Stimulated activated CD8-positive, alpha-beta memory T cell treated with anti-CD3 and anti-CD28 coated beads, Interleukin-2, amount 100 ng/mL, for 48 hours (primary cell): Measurements from ENCODE around the gene CHCHD1.
"Not testable (repeated sequence)": the region's sequence is repeated elsewhere in the genome, so short reads cannot be mapped to it uniquely, and the experiment has no call there.

Source experiments
- DNase-seq, 2 donors: peaks; one replicate each; pipeline ENCODE4 v3.0.0-alpha.2; 2020; ENCODE audit warnings: low read depth in 2 of 2

CHCHD1 gene

GRCh38 chr10:73791871-73792400 is 10.1 kb downstream of the CHCHD1 start:
- no peak for DNase-seq

DNA sequence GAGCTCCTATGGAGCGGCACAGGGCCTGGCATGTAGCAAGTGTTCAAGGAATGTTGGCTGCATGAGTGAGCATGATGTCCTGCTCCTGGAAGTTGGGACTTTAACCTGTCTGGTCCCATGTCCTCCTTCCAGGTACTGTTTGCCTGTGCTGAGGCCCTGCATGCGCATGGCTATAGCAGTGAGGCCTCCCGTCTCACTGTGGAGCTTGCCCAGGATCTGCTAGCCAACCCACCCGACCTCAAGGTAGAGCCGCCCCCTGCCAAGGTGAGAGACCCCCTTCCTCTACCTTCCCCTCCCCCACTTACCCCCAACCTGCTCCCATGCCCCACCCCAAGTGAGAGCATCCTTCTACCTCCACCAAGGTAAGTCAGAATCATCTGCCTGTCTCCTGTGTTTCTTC is 11.6 kb downstream of the CHCHD1 start:
- no peak for DNase-seq

GRCh38 chr10:73795491-73795890 is 13.6 kb downstream of the CHCHD1 start:
- DNase-seq: not testable (repeated sequence)

DNA sequence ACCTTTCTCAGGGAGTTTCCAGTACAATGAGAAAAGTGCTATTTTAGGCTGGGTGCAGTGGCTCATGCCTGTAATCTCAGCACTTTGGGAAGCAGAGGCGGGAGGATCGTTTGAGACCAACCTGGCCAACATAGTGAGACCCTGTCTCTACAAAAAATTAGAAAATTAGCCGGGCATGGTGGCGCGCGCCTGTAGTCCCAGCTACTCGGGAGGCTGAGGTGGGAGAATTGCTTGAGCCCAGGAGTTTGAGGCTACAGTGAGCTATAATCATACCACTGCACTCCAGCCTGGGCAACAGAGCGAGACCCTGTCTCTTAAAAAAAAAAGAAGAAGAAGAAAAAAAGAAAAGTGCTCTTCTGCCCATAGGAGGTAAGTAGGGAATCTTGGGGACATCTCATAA is 14.2 kb downstream of the CHCHD1 start:
- not testable (repeated sequence) for DNase-seq

DNA sequence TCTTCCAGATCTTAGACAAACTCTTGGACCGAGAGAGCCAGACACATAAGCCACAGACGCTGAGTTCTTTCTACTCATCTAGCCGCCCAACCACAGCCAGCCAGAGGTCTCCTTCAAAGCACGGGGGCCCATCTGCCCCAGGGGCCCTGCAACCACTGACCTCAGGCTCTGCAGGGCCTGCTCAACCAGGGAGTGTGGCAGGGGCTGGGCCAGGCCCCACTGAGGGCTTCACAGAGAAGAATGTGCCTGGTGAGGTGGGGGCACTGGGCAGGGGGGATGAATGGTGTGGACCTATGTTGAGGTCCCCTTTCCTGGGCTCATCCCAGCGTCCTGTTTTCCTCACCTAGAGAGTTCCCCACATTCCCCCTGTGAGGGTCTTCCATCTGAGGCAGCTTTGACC is 14.9 kb downstream of the CHCHD1 start:
- DNase-seq: no peak

DNA sequence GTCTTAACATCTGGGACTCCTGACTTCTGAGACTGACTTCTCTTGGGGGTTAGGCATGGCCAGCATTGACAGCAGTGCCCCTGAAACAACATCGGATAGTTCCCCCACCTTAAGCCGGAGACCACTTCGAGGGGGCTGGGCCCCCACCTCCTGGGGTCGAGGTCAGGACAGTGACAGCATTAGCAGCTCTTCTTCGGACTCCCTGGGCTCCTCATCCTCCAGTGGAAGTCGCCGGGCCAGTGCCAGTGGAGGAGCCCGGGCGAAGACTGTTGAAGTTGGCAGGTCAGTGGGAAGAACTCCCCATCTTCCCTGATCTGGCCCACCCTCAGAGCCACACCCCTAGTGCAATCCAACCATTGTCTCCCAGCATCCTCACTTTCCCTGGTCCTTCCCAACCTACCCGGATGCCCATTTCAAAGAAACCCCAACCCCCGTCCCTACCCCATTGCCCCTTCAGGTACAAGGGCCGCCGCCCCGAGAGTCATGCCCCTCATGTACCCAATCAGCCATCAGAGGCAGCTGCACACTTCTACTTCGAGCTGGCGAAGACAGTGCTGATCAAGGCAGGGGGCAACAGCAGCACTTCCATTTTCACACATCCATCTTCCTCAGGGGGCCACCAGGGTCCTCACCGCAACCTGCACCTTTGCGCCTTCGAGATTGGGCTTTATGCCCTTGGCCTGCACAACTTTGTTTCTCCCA is 15.6 kb downstream of the CHCHD1 start:
- DNase-seq: no peak

DNA sequence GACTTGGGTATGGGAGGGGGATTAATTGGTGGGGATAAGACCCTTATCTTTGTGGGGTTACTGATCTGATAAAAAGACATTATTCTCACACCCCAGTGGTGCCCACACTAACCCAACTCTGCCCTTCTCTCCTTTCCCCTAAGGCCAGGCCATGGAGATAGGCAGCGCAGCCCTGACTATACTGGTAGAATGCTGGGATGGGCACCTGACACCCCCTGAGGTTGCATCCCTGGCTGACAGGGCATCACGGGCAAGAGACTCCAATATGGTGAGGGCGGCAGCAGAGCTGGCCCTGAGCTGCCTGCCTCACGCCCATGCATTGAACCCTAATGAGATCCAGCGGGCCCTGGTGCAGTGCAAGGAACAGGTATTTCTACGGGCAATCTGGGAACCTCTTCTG is 16.2 kb downstream of the CHCHD1 start:
- DNase-seq: no peak

GRCh38 chr10:73798927-73799560 is 17.2 kb downstream of the CHCHD1 start:
- DNase-seq: no peak

GRCh38 chr10:73799899-73800559 is 18.2 kb downstream of the CHCHD1 start:
- no peak for DNase-seq

GRCh38 chr10:73800560-73801252 is 18.9 kb downstream of the CHCHD1 start:
- DNase-seq: no peak

DNA sequence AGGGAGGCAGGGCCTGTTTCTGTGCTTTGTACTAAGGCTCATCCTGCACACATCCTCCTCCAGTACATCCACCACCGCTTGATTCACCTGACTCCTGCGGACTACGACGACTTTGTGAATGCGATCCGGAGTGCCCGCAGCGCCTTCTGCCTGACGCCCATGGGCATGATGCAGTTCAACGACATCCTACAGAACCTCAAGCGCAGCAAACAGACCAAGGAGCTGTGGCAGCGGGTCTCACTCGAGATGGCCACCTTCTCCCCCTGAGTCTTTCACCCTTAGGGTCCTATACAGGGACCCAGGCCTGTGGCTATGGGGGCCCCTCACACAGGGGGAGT is 19.4 kb downstream of the CHCHD1 start:
- DNase-seq: no peak

GRCh38 chr10:73802276-73802991 is 20.6 kb downstream of the CHCHD1 start:
- no peak for DNase-seq

- DNase-seq: no peak
Measured at GRCh38 chr10:73803680-73804286, 21.9 kb downstream of the CHCHD1 start.

DNA sequence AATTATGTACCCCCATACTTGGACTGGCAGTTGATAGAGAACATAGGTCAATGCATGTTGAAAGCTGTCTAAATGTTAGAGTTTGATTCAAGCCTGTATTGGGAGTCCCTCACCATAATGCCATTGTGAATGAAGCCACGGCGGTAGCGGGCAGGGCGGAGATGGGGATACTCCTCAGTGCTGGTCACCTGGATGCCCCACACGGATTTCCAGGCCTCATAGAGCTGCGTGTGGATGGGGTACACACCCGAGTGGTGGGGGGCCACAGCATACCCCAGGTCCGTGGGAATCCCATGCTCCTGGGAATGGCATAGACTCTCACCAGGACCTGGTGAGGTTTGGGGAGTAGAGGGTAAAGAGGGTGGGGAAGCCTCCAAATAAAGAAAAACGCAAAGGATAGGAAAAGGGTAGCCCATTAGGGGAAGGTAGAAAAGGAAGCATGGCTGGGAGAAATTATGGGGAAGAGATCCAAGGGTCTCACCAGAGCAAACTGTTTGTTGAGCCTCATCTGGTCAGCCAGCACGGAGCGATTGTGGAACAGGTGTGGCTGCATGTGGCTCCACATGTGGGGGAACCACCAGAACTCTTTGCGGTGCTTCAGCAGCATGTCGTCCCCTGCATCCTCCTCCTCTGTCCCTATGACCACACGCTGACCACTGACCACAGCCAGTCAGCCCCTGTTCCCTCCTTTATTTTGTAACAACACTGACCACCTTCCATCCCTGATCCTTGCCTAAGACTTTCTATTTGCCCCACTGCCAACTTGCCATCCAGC is 24.5 kb downstream of the CHCHD1 start:
- DNase-seq: no peak

DNA sequence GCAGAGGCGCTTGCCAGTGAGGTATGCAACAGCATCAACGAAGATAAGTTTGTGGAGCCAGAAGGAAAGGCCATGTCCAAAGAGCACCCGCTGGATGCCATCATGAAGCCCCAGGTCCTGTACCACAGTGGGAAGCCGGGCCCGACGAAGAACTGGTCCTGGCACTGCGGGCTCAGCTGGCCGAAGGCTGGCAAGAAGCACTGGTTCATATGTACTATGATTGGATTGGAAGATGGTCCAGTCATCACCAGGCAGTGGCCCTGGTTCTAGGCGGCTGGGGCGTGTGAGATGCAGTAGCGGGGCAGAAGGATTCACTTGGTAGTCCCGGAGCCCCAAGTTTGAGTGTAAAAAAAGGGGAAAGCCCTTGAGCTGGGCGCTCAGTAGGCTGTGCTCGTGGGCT is 25.6 kb downstream of the CHCHD1 start:
- DNase-seq: no peak

DNA sequence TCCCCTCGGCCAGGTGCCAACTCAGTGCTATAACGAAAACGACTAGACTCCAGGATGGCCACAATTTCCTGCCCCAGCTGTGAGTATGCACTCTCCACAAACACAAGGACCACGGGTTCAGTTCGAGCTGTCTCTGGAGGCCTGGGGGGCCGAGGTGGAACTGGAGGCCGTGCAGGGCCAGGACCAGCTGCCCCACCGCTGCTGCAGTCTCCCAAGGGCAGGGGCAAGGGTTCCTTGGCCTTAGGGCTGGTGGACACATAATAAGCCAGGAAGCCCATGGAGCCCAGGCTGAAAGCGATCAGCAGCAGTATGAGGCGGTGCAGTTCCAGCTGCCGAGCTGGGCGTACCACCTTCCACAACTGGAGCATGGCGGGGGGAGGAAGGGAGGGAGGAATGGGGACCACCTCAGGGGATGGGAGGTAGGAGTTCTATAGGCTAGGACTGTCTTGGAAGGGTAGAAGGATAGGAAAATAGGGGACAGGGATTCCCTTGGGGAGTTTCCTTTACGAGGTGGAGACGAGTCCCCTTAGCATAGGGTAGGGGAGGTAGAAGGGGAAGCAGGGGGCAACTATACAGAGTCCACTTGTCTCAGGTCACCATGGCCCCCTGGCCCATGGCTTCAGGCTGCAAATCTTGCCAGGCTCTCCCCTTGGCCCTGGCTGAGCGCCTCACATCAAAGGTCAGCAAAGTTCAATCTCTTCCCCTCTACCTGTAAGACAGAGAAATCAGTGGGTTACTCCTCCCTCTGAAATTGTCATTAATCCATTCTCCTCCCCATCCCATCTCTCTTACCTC is 26.4 kb downstream of the CHCHD1 start:
- DNase-seq: no peak

DNA sequence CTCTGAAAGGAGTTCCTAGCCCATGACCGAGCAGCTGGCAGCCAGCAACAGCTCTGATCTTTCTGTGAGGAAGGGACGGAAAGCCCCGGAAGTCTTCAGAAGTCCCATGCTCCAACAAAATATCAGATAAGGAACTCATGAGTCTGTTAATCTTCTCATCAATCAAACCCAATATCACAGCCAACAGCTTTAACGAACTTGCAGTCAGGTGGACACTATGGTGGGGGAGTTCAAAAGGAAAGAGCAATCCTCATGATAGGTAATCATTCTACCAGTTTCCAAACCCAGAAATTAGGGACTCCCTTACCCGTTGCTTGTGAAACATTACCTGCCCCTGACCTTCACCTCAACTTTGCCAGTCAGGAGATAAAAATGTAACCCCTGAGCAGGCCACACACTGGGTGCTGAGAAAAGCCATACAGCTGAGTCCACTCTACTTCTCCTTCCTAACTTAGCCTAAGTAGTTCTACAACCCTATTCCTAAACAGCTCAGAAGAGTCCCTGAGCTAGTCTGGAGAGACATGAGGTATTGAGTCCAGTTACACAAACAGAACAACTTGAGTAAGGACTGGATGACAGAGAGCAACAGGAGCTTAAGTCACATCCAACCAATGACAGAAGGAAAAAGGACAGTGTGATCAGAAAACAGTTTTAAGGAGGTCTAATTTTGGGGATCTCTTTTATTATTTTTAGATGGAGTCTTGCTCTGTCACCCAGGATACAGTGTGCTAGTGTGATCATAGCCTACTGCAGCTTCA is 27.4 kb downstream of the CHCHD1 start:
- DNase-seq: no peak

- no peak for DNase-seq
Measured at GRCh38 chr10:73810358-73810734, 28.5 kb downstream of the CHCHD1 start.
